K562 (cell line): ENCODE measurements around the gene CISD2. TPM values are rescaled to one million over a fixed set of nuclear protein-coding genes. Genes with fewer than 3 reads are reported as not detected.
A peak's percentile ranks its signal among the peaks of the same experiment; 100 is the strongest.

Source experiments
- ATF1 ChIP-seq, 2 experiments: fragments of 450-650 bp in 1 of 2; IDR thresholded peaks; 2 replicates each; pipeline ENCODE4 v1.6.1; 2016; ENCODE audit warnings: missing compliant biosample characterization in 1 of 2, missing genetic modification characterization in 1 of 2
- CBX5 ChIP-seq: IDR thresholded peaks from 2 replicates; pipeline ENCODE4 v1.6.1; 2014; ENCODE audit warnings: low read depth, borderline replicate concordance
- CHCHD3 ChIP-seq: fragments of 250-450 bp; sonication (Bioruptor Pico); IDR thresholded peaks from 2 replicates; pipeline ENCODE4 v2.1.2; 2022; ENCODE audit warnings: mild to moderate bottlenecking
- DPF2 ChIP-seq: fragments of 450-650 bp; IDR thresholded peaks from 2 replicates; pipeline ENCODE4 v1.6.1; 2016
- ELK1 ChIP-seq: sonication (generic); formaldehyde crosslinking; IDR thresholded peaks from 2 replicates; pipeline ENCODE4 v1.8.1; 2022; ENCODE audit warnings: missing genetic modification reagents
- FOSL1 ChIP-seq: fragments of 200-800 bp; sonication (Bioruptor generic); conservative IDR thresholded peaks from 2 replicates; pipeline ENCODE4 v1.6.1; 2016; ENCODE audit warnings: missing genetic modification characterization, missing compliant biosample characterization
- FOXO4 ChIP-seq: fragments of 450-650 bp; formaldehyde crosslinking; IDR thresholded peaks from 2 replicates; pipeline ENCODE4 v1.4.0; 2020; ENCODE audit warnings: mild to moderate bottlenecking, moderate library complexity
- GABPA ChIP-seq: fragments of 200-800 bp; sonication (Bioruptor generic); conservative IDR thresholded peaks from 2 replicates; pipeline ENCODE4 v1.6.1; 2016; ENCODE audit warnings: low read depth, missing genetic modification characterization, missing compliant biosample characterization
- JUN ChIP-seq, 2 experiments: sonication (generic) in 1 of 2; formaldehyde crosslinking in 1 of 2; IDR thresholded peaks; 2 replicates each; pipeline versions ENCODE4 v1.6.1 to v1.8.0; 2012 to 2022; ENCODE audit warnings: borderline replicate concordance in 2 of 2, mild to moderate bottlenecking in 2 of 2, improper control_type of control experiment in 1 of 2, low read depth in 1 of 2, low read length in 1 of 2, missing genetic modification reagents in 1 of 2
- KLF10 ChIP-seq: fragments of 250-450 bp; sonication (Bioruptor Pico); IDR thresholded peaks from 2 replicates; pipeline ENCODE4 v1.6.1; 2021; ENCODE audit warnings: matching md5 sums
- MTA2 ChIP-seq: fragments of 450-650 bp; IDR thresholded peaks from 2 replicates; pipeline ENCODE4 v1.6.1; 2016; ENCODE audit warnings: low read depth
- NONO ChIP-seq, 2 experiments: fragments of 200-400 bp in 1 of 2; fragments of 450-650 bp in 1 of 2; formaldehyde crosslinking in 1 of 2; IDR thresholded peaks; 2 replicates each; pipeline ENCODE4 v1.6.1; 2017; ENCODE audit warnings: low read depth in 2 of 2, mild to moderate bottlenecking in 2 of 2, moderate library complexity in 2 of 2, low read length in 1 of 2
- PCBP2 ChIP-seq: fragments of 200-400 bp; formaldehyde crosslinking; IDR thresholded peaks from 2 replicates; pipeline ENCODE4 v1.6.1; 2018; ENCODE audit warnings: low read length, low read depth, mild to moderate bottlenecking, moderate library complexity; ENCODE audit not compliant: poor library complexity, severe bottlenecking
- SMAD3 ChIP-seq: fragments of 450-650 bp; formaldehyde crosslinking; conservative IDR thresholded peaks from 2 replicates; pipeline ENCODE4 v1.4.0; 2020; ENCODE audit warnings: mild to moderate bottlenecking
- SOX6 ChIP-seq: fragments of 450-650 bp; IDR thresholded peaks from 2 replicates; pipeline ENCODE4 v1.6.1; 2014; ENCODE audit warnings: mild to moderate bottlenecking
- TEAD4 ChIP-seq, 2 experiments: sonication (generic) in 1 of 2; formaldehyde crosslinking in 1 of 2; IDR thresholded peaks; 2 replicates each; pipeline versions ENCODE4 v1.6.1 to v1.8.0; 2012 to 2022; ENCODE audit warnings: borderline replicate concordance in 1 of 2, inconsistent platforms in 1 of 2, low read length in 1 of 2, mild to moderate bottlenecking in 1 of 2, missing genetic modification reagents in 1 of 2
- ZFP1 ChIP-seq: fragments of 450-650 bp; formaldehyde crosslinking; IDR thresholded peaks from 2 replicates; pipeline ENCODE4 v1.4.0; 2020; ENCODE audit warnings: mild to moderate bottlenecking, mixed read lengths
- ZNF24 ChIP-seq: fragments of 450-650 bp; IDR thresholded peaks from 2 replicates; pipeline ENCODE4 v1.6.1; 2016
- ZNF445 ChIP-seq: fragments of 250-450 bp; sonication (Bioruptor Pico); IDR thresholded peaks from 2 replicates; pipeline ENCODE4 v1.4.0; 2020; ENCODE audit warnings: low read depth, mild to moderate bottlenecking, moderate library complexity
- polyA plus RNA-seq, 8 experiments: library from polyadenylated mRNA; depleted of rRNA in 4 of 8; stranded (reverse) in 5 of 8; unstranded in 3 of 8; fragments of >200 nt; fragmentation: Nextera tagmentation in 2 of 8; fragmentation: Illumina TruSeq in 1 of 8; extraction: Ambion mirVana in 2 of 8; extraction: Trizol in 1 of 8; gene quantifications; 2 replicates each; pipeline versions ENCODE4 v1.2.1 to v1.2.3, GENCODE V29; 2011 to 2014; ENCODE audit warnings: inconsistent platforms in 1 of 8, missing spikeins in 1 of 8
- total RNA-seq, 7 experiments: library from RNA; depleted of rRNA in 6 of 7; stranded (reverse); fragments of >200 nt in 6 of 7; fragmentation: Illumina TruSeq in 2 of 7; extraction: Trizol in 2 of 7; gene quantifications; 2 replicates each; pipeline versions ENCODE4 v1.2.1 to v1.2.3, GENCODE V29; 2011 to 2021; ENCODE audit warnings: low replicate concordance in 1 of 7
- TF ChIP-seq, protein P1 (sequence below), 2 experiments: fragments of 450-650 bp; conservative IDR thresholded peaks; 2 replicates each; pipeline ENCODE4 v1.6.1; 2017; ENCODE audit warnings: mild to moderate bottlenecking in 2 of 2, moderate library complexity in 2 of 2

CISD2 gene
- total and polyA plus RNA-seq, 9 of the 15 experiments (the other 6 are each of a cell fraction or from before 2014, with no cell fraction given) = 37.8 to 91.4 (median 59.8) TPM

DNA sequence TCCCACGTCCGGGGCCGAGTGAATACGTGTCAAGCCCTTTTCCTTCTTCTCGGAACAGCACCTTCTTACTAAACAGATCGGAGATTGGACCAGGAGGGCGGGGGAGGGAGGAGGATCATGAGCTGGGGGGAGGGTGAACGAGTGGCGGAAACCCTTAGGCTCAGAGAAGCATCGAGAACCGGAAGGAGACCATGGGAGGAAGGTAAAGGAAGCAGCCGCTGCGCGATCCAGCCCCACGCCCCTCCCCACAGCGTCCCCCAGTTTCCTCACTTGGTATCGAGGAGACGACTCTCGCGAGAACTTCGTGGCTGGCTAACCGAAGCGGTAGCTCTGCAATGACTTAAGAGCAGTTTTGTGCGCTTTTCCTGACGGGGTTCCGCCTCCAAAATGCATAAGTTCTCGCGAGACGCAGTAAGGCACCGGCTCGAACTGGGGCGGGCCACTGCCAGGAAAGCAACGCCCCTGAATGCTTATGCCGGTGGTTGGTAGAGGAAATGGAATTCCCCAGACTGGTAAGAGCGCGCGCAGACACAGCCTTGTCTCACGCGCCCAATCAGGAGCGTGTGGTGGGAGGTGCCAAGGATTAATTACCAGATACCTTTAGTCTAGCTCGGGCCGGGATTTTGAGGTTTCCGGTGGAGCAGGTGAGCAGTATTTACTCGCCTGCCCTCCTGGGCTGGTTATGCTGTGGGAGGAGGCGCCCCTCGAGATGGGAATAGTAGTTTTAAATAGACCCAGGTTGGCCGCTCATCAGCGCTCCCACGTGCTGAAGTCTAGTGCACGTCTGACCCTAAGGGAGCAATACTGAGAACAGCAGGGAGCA is 40.9 kb upstream of the CISD2 start (continued):
- TF ChIP-seq PCBP2 (no peak), ATF1 (CRISPR knock-in tag; IDR thresholded peaks at IDR 0.05) (no peak), ATF1 (tag; IDR thresholded peaks at IDR 0.05) (peak; percentile 42; the same call in 1 of the 2 replicates), ZNF24 (no peak), ELK1 (no peak), ZNF445 (CRISPR knock-in tag) (no peak), FOSL1 (tag) (no peak; the same call in 1 of the 2 replicates), ZFP1 (CRISPR knock-in tag) (no peak), SMAD3 (no peak), GABPA (peak; percentile 95), CHCHD3 (CRISPR knock-in tag) (no peak), DPF2 (peak; percentile 54; the same call in 1 of the 2 replicates), TEAD4 (IDR thresholded peaks at IDR 0.05; ENCODE audit: low read length) (peak; percentile 67), TEAD4 (CRISPR knock-in tag; IDR thresholded peaks at IDR 0.05; ENCODE audit: borderline replicate concordance) (0 out of 2 replicates have a peak, but pooled peaks have one; percentile 49), KLF10 (CRISPR knock-in tag) (no peak), CBX5 (no peak), JUN (IDR thresholded peaks at IDR 0.05; ENCODE audit: borderline replicate concordance, low read depth, low read length) (no peak), JUN (CRISPR knock-in tag; IDR thresholded peaks at IDR 0.05; ENCODE audit: borderline replicate concordance) (no peak; the same call in 1 of the 2 replicates), SOX6 (peak; percentile 67; the same call in 1 of the 2 replicates), FOXO4 (CRISPR knock-in tag) (no peak), MTA2 (peak; percentile 8; the same call in 1 of the 2 replicates), NONO (IDR thresholded peaks at IDR 0.05; ENCODE audit: low read depth in 2 of 2, low read length in 1 of 2) (no peak)
- TF ChIP-seq, protein P1, sequence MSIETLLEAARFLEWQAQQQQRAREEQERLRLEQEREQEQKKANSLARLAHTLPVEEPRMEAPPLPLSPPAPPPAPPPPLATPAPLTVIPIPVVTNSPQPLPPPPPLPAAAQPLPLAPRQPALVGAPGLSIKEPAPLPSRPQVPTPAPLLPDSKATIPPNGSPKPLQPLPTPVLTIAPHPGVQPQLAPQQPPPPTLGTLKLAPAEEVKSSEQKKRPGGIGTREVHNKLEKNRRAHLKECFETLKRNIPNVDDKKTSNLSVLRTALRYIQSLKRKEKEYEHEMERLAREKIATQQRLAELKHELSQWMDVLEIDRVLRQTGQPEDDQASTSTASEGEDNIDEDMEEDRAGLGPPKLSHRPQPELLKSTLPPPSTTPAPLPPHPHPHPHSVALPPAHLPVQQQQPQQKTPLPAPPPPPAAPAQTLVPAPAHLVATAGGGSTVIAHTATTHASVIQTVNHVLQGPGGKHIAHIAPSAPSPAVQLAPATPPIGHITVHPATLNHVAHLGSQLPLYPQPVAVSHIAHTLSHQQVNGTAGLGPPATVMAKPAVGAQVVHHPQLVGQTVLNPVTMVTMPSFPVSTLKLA (conservative IDR thresholded peaks at IDR 0.05) = peak; percentile 89 to 95
